Stomach (tissue), 4 donors: ENCODE measurements around the gene CERT1.

Experiments
- CTCF ChIP-seq, 7 experiments: fragments of 450-650 bp in 4 of 7; fragments of 200-600 bp in 3 of 7; sonication (generic) in 3 of 7; IDR thresholded peaks; one replicate each; pipeline ENCODE4 v1.5.1; 2016 to 2019; ENCODE audit warnings: antibody characterized with exemption in 7 of 7, control low read depth in 2 of 7, mild to moderate bottlenecking in 1 of 7
- EP300 ChIP-seq: sonication (generic); formaldehyde crosslinking; IDR thresholded peaks from one replicate; pipeline ENCODE4 v1.6.1; 2017; ENCODE audit warnings: antibody characterized with exemption
- POLR2A ChIP-seq, 4 donors: fragments of 450-650 bp; IDR thresholded peaks; one replicate each; pipeline ENCODE4 v1.6.1; 2016; ENCODE audit warnings: antibody characterized with exemption in 4 of 4, control low read depth in 2 of 4, mild to moderate bottlenecking in 1 of 4, moderate library complexity in 1 of 4
- POLR2AphosphoS5 ChIP-seq, 3 donors: sonication (generic); formaldehyde crosslinking; IDR thresholded peaks; one replicate each; pipeline ENCODE4 v1.6.1; 2016; ENCODE audit warnings: antibody characterized with exemption in 3 of 3

DNA sequence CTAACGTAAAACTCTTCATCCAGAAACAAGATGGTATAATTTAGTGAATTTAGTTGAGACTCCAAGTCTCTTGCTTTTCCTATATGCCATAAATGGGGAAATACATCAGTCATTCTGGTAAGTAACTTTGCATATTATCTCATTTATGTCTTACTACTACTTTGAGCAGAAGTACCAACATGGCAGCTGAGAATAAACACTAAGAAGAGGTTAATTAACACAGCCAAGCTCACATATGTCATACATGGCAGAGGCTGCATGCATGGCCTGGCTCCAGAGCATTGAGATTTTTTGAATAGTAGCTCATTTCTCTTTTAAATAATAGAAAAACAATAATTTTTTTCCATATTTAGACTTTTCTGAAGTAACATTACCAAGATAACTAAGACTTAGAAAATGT, 54.3 kb downstream of the CERT1 start:
- TF ChIP-seq POLR2A (IDR thresholded peaks at IDR 0.05): no peak
- no peak for TF ChIP-seq CTCF (IDR thresholded peaks at IDR 0.05)
- TF ChIP-seq POLR2AphosphoS5 (IDR thresholded peaks at IDR 0.05): no peak
- no peak for TF ChIP-seq EP300
